ENCODE data around the gene PSEN1. TPM values are rescaled to one million over a fixed set of nuclear protein-coding genes. Genes with fewer than 3 reads are reported as not detected.
"Not testable (repeated sequence)": the region's sequence is repeated elsewhere in the genome, so short reads cannot be mapped to it uniquely, and the experiment has no call there.

Gene PSEN1
- total RNA-seq, 2 donors from 2014 or later: 41.4 to 48.8 TPM

- intact Hi-C loops (cut with DNase I): no loop called here
- no peak for DNase-seq (ENCODE audit: low spot score)
Observed at GRCh38 chr14:73149753-73150152, 13.4 kb downstream of the PSEN1 start.

GRCh38 chr14:73153272-73153671 is 17.0 kb downstream of the PSEN1 start:
- DNase-seq (ENCODE audit: low spot score): no peak
- intact Hi-C loops (cut with DNase I): no loop called here

DNA sequence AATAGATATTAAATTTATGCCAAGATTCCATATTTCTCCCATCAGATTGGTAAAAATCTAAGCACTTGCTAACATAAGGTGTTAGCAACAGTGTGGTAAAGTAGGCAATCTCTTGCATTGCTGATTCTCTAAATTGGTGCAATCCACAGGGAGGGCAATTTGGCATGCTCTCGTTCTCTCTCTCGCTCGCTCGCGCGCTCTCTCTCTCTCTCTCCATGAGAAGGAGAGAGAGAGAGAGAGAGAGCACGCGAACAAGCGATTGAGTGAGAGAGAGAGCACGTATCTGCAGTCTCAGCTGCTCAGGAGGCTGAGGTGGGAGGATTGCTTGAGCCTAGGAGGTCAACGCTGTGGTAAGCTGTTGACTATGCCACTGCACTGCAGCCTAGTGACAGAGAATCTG is 25.9 kb downstream of the PSEN1 start:
- DNase-seq (ENCODE audit: low spot score): no peak
- intact Hi-C loops (cut with DNase I): loop anchor here in 1 of 2 donors (5.0 kb wide), 1 partner anchor 485 kb away; no protein-coding TSS in a partner anchor

DNA sequence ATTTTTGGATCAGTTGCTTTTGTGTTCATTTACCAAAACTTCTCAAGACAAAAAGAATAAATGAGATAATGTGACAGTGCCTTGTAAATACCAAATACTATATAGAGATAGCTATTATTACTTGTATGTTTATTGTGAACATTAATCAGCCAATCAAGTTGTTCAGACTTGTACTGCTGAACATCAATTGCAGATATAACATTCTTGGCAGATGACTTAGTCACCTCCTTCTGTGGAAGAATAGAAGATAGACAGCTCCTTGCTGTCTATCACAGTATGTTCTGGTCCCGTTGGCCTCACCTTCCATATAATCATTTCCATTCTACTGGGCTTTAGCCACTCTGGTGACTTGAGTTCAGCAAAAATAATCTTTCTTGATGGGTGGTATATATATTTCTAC is 30.1 kb downstream of the PSEN1 start:
- no peak for DNase-seq (ENCODE audit: low spot score)
- intact Hi-C loops (cut with DNase I): no loop called here

DNA sequence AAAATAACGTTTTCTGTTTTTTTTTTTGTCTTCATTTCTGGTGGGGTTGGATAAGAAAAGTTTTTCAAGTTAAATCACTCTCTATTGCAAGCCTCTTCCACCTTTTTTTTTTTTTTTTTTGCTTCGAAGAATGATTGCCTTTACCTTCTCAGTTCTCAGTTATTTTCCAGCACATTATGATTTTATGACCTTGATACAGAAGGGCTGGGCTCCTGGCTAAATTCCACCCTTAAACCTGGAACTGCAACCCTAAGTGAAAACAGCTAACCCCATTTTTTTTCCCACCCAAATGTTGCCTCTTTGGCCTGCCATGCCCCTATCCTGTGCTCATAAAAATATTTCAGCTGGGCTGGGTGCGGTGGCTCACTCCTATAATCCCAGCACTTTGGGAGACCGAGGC is 31.4 kb downstream of the PSEN1 start:
- DNase-seq (ENCODE audit: low spot score): no peak
- intact Hi-C loops (cut with DNase I): no loop called here

GRCh38 chr14:73168274-73168673 is 32.0 kb downstream of the PSEN1 start:
- DNase-seq (ENCODE audit: low spot score): no peak
- intact Hi-C loops (cut with DNase I): no loop called here

GRCh38 chr14:73168691-73169090 is 32.4 kb downstream of the PSEN1 start:
- intact Hi-C loops (cut with DNase I): no loop called here

DNA sequence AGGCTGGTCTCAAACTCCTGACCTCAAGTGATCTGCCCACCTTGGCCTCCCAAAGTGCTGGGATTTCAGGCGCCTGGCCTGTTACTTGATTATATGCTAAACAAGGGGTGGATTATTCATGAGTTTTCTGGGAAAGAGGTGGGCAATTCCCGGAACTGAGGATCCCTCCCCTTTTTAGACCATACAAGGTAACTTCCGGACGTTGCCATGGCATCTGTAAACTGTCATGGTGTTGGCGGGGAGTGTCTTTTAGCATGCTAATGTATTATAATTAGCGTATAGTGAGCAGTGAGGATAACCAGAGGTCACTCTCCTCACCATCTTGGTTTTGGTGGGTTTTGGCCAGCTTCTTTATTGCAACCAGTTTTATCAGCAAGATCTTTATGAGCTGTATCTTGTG is 33.5 kb downstream of the PSEN1 start:
- intact Hi-C loops (cut with DNase I): loop anchor here in 1 of 2 donors (10.0 kb wide), 1 partner anchor 125 kb away; no protein-coding TSS in a partner anchor

More at GRCh38 chr14:73168691-73169090, 32.4 kb downstream of the PSEN1 start:
- no peak for DNase-seq (ENCODE audit: low spot score)

GRCh38 chr14:73170686-73171085 is 34.4 kb downstream of the PSEN1 start:
- intact Hi-C loops (cut with DNase I): loop anchor here in 1 of 2 donors (10.0 kb wide), 1 partner anchor 124 kb away; no protein-coding TSS in a partner anchor
- DNase-seq (ENCODE audit: low spot score): no peak

More for the DNA sequence above, 33.5 kb downstream of the PSEN1 start:
- DNase-seq (ENCODE audit: low spot score): not testable (repeated sequence)

GRCh38 chr14:73172500-73172899 is 36.2 kb downstream of the PSEN1 start:
- intact Hi-C loops (cut with DNase I): loop anchor here in 1 of 2 donors (10.0 kb wide), 1 partner anchor 122 kb away; no protein-coding TSS in a partner anchor
- DNase-seq (ENCODE audit: low spot score): no peak

DNA sequence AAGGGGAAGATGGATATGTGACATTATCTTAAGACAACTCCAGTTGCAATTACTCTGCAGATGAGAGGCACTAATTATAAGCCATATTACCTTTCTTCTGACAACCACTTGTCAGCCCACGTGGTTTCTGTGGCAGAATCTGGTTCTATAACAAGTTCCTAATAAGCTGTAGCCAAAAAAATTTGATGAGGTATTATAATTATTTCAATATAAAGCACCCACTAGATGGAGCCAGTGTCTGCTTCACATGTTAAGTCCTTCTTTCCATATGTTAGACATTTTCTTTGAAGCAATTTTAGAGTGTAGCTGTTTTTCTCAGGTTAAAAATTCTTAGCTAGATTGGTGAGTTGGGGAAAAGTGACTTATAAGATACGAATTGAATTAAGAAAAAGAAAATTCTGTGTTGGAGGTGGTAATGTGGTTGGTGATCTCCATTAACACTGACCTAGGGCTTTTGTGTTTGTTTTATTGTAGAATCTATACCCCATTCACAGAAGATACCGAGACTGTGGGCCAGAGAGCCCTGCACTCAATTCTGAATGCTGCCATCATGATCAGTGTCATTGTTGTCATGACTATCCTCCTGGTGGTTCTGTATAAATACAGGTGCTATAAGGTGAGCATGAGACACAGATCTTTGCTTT is 36.9 kb downstream of the PSEN1 start:
- intact Hi-C loops (cut with DNase I): loop anchor here in 1 of 2 donors (10.0 kb wide), 1 partner anchor 122 kb away; no protein-coding TSS in a partner anchor
- DNase-seq (ENCODE audit: low spot score): no peak

- no peak for DNase-seq (ENCODE audit: low spot score)
- intact Hi-C loops (cut with DNase I): loop anchor here in 1 of 2 donors (10.0 kb wide), 1 partner anchor 118 kb away; no protein-coding TSS in a partner anchor
Observed at GRCh38 chr14:73176685-73177084, 40.4 kb downstream of the PSEN1 start.

- intact Hi-C loops (cut with DNase I): no loop called here
- no peak for DNase-seq (ENCODE audit: low spot score)
Observed at GRCh38 chr14:73180385-73180805, 44.1 kb downstream of the PSEN1 start.

DNA sequence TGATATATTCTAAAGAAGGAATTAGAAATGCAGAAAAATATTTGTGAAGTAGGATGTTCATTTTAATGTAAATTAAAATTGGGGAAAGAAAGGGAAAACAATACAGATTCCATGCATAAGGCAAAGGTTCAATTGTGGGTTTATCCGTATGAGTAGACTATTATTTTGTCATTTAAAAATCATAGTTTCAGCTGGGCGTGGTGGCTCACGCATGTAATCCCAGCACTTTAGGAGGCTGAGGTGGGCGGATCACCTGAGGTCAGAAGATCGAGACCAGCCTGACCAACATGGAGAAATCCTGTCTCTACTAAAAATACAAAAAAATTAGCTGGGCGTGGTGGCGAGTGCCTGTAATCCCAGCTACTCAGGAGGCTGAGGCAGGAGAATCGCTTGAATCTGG is 44.7 kb downstream of the PSEN1 start:
- intact Hi-C loops (cut with DNase I); DNase-seq (ENCODE audit: low spot score): not testable (repeated sequence)

GRCh38 chr14:73188501-73188911 is 52.2 kb downstream of the PSEN1 start:
- intact Hi-C loops (cut with DNase I): no loop called here
- DNase-seq (ENCODE audit: low spot score): no peak

GRCh38 chr14:73189651-73190050 is 53.3 kb downstream of the PSEN1 start:
- no peak for DNase-seq (ENCODE audit: low spot score)
- intact Hi-C loops (cut with DNase I): no loop called here

GRCh38 chr14:73191441-73191840 is 55.1 kb downstream of the PSEN1 start:
- intact Hi-C loops (cut with DNase I): no loop called here
- DNase-seq (ENCODE audit: low spot score): no peak

DNA sequence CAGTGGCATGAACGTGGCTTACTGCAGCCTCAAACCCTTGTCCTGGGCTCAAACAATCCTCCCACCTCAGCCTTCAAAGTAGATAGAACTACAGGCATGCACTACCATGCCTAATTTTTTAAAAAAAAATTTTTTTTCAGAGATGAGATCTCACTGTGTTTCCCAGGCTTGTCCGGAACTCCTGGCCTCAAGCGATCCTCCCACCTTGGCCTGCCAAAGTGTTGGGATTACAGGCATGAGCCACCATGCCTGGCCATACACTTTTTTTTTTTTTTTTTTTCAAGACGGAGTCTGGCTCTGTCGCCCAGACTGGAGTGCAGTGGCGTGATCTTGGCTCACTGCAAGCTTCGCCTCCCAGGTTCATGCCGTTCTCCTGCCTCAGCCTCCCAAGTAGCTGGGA is 58.0 kb downstream of the PSEN1 start:
- DNase-seq (ENCODE audit: low spot score); intact Hi-C loops (cut with DNase I): not testable (repeated sequence)

- intact Hi-C loops (cut with DNase I): no loop called here
- DNase-seq (ENCODE audit: low spot score): no peak
Observed at GRCh38 chr14:73198253-73198652, 61.9 kb downstream of the PSEN1 start.

DNA sequence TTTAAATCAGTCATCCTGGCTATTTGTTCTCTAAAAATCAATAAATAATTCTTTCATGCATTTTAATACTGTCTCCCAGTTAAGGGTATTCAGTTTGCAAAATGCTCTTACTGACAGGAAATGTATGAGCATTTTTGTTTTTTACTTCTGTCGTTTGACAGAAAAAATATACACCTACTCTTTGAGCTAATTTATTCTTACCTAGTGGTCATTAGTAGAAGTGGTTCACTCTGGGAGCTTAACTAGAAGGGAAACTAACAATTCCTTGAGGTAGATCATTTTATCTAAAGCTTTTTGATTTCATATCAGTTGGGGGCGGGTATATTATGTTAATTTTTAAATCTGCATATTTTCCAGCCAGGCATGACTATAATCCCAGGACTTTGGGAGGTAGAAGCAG is 67.2 kb downstream of the PSEN1 start:
- intact Hi-C loops (cut with DNase I): no loop called here
- DNase-seq (ENCODE audit: low spot score): no peak

DNA sequence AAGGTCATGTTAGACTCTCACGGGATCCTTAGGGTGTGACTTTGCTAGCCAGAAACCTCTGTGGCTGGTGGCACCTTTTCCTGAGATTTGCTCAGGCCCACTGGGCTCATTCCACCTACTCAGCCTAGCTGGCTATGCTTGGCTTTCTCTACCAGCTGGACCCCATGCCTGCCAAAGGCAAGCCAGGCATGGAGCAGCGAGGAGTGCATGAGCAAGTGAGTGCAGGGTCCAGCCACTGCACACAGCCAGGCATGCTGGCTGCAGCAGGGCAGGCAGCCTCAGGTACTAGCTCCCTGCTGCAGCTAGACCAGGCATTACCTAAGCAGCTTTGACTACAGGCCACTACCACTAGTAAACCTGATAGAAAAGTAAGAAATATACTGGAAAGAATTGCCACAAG is 71.3 kb downstream of the PSEN1 start:
- intact Hi-C loops (cut with DNase I): no loop called here
- no peak for DNase-seq (ENCODE audit: low spot score)

Measured in posterior vena cava (tissue), 2 donors.